Transverse colon (tissue), 3 donors: ENCODE results near the gene RABIF.

Experiments used
- CTCF ChIP-seq, 5 experiments: fragments of 200-600 bp in 3 of 5; fragments of 450-650 bp in 2 of 5; sonication (generic) in 3 of 5; IDR thresholded peaks; 1 replicate in 2 of 5; 2 replicates in 3 of 5; pipeline ENCODE4 v1.5.1; 2016 to 2017; ENCODE audit warnings: antibody characterized with exemption in 5 of 5, inconsistent platforms in 3 of 5, mild to moderate bottlenecking in 2 of 5, moderate library complexity in 1 of 5
- EP300 ChIP-seq: sonication (generic); formaldehyde crosslinking; IDR thresholded peaks from one replicate; pipeline ENCODE4 v1.6.1; 2017; ENCODE audit warnings: antibody characterized with exemption, low read depth
- POLR2A ChIP-seq: fragments of 450-650 bp; IDR thresholded peaks from one replicate; pipeline ENCODE4 v1.6.1; 2016; ENCODE audit warnings: antibody characterized with exemption, mild to moderate bottlenecking, moderate library complexity

GRCh38 chr1:202915146-202915545, 26.2 kb upstream of the RABIF start:
- no peak for TF ChIP-seq CTCF (IDR thresholded peaks at IDR 0.05)
- TF ChIP-seq EP300, result no peak
- TF ChIP-seq POLR2A, result no peak
